ENCODE results near the gene CACNA1S.

Gene CACNA1S

GRCh38 chr1:201024625-201024998 lies 87.6 kb downstream of the CACNA1S start:
- no peak for DNase-seq

GRCh38 chr1:201023920-201024624 lies 88.2 kb downstream of the CACNA1S start:
- no peak for DNase-seq

- DNase-seq: peak; percentile 89
Observed at GRCh38 chr1:201023517-201023902, 88.7 kb downstream of the CACNA1S start, which contains the start of gene KIF21B. TSS of gene KIF21B (minus strand) at chr1:201023714. CDS start at chr1:201023383, 331 bp downstream.

GRCh38 chr1:201022820-201023516 lies 89.3 kb downstream of the CACNA1S start:
- DNase-seq: peak; percentile 26

- DNase-seq: no peak
Observed at GRCh38 chr1:201022493-201022819, 89.8 kb downstream of the CACNA1S start.

- DNase-seq: no peak
Observed at GRCh38 chr1:201021630-201022492, 90.4 kb downstream of the CACNA1S start.

- DNase-seq: peak; percentile 22
Observed at GRCh38 chr1:201020721-201021629, 91.3 kb downstream of the CACNA1S start.

GRCh38 chr1:201020040-201020591 lies 92.1 kb downstream of the CACNA1S start:
- peak; percentile 49 for DNase-seq

- DNase-seq: peak; percentile 88
Observed at GRCh38 chr1:201019321-201019977, 92.8 kb downstream of the CACNA1S start.

GRCh38 chr1:201017828-201018163 lies 94.4 kb downstream of the CACNA1S start:
- DNase-seq: no peak

GRCh38 chr1:201016943-201017827 lies 95.0 kb downstream of the CACNA1S start:
- peak; percentile 37 for DNase-seq

- no peak for DNase-seq
Observed at GRCh38 chr1:201016211-201016651, 96.0 kb downstream of the CACNA1S start.

GRCh38 chr1:201015551-201016091 lies 96.6 kb downstream of the CACNA1S start:
- no peak for DNase-seq

- DNase-seq: no peak
Observed at GRCh38 chr1:201014816-201015200, 97.4 kb downstream of the CACNA1S start.

- no peak for DNase-seq
Observed at GRCh38 chr1:201013991-201014815, 98.0 kb downstream of the CACNA1S start.

GRCh38 chr1:201013031-201013485 lies 99.2 kb downstream of the CACNA1S start:
- peak; percentile 60 for DNase-seq

- DNase-seq: no peak
Observed at GRCh38 chr1:201011616-201012015, 100.6 kb downstream of the CACNA1S start.

GRCh38 chr1:201009962-201010645 lies 102.1 kb downstream of the CACNA1S start:
- DNase-seq: no peak
